AG08395 (cell line): Measurements from ENCODE around the gene CSH2.
"Not testable (repeated sequence)": the region's sequence is repeated elsewhere in the genome, so short reads cannot be mapped to it uniquely, and the experiment has no call there.

Source experiments
- DNase-seq: peaks from one replicate; pipeline ENCODE4 v3.0.0; 2012; ENCODE audit warnings: mixed read lengths, low spot score

The CSH2 gene

DNA sequence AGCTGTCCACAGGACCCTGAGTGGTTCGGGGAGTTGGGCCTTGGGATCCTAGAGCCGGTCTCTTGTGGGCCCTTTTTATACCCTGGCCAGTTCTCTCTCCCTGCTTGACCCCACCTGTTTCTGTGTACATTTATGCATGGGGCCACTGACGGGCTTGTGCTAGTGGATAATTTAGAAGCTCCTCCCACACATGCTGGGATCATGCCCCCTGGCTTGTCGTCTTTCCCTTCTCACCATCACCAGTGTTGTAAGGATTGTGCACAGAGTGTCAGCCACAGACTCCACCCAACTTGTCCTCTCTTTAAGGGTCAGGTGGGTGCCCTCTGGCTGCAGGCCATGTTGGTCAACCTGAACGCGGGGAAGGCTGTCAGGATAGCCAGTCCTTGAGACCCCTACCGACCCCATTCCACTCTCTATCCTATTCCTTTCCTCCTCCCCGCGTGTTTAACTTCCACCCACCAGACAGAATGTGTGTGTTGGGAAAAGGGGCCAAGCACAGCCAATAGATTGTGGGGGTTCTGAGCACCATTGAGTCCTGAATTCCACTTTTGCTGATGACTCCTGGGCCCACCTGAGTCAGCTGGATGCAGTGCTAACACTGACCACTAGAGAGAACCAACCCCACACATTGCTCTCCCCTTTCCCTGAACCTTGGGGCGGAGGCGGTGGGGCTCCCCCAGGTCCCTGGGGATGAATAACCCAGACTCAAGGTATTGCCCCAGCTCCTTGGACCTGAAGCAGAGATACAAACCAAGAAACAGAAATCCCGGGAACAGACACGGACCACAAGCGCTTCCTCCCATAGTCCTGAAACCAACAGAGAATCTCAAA is 23.3 kb upstream of the CSH2 start, which contains the start of gene CSH1:
CSH1 (minus strand) TSS at position 51 of the 831 bp plus-strand sequence. CDS start 63 bp downstream, outside the sequence.
- DNase-seq = not testable (repeated sequence)

DNA sequence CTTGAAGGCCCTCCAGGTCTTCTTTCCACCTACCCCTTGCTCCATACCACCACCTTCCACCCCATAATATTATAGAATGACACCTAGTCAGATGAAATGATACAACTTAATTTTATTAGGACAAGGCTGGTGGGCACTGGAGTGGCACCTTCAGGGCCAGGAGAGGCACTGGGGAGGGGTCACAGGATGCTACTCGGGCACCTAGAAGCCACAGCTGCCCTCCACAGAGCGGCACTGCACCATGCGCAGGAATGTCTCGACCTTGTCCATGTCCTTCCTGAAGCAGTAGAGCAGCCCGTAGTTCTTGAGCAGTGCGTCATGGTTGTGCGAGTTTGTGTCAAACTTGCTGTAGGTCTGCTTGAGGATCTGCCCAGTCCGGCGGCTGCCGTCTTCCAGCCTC is 21.3 kb upstream of the CSH2 start:
- not testable (repeated sequence) for DNase-seq

DNA sequence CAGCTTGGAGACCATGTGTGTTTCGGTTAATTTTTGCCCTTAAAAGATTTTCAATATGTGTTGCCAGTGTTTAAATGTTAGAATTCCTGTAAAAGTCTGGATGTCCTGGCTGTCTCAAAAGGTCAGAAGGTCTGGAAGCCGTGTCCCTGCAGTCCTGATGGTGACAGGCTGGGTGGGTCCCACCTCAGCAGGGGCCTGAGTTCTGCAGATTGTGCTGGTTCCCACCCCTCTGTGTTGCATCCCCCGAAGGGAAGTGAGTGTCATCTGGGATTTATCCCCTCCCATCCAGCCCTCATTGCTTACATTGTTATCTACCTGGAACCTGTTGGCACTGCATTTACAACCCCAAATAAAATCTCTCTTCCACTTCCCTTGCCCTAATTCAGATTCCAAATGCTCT is 20.5 kb upstream of the CSH2 start:
- DNase-seq = not testable (repeated sequence)

DNA sequence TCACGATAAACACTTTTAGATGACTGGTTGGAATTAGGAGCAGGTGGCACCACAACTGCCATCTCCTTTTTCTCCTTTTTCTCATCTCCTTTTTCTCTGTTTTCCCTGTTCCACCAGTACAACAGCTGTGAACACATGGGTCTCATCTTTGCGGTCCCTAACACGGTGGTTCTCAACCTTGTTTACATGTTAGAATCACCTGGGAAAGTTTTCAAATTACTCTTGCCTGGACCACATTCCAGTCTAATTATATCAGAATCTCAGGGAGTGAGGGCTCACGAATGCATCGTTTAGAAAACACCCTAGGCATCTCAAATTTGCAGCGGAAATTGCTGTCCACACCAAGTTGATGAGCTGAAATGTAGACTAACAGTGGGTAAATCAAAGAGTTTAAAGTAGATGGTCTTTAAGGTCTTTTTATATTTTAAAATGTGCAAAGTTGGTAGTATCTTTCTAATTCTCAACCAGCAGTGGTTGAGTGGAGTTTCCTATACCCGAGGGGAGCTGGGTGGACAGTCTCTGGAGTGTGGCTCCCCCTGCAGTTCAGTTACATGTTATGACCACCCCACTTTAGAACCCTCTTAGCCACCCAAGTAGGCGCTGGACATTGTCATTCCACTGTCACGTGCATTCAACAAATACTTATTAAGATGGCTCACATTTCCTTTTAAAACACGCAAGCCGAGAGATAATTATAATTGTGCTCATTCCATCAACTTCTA is 19.0 kb upstream of the CSH2 start:
- not testable (repeated sequence) for DNase-seq

DNA sequence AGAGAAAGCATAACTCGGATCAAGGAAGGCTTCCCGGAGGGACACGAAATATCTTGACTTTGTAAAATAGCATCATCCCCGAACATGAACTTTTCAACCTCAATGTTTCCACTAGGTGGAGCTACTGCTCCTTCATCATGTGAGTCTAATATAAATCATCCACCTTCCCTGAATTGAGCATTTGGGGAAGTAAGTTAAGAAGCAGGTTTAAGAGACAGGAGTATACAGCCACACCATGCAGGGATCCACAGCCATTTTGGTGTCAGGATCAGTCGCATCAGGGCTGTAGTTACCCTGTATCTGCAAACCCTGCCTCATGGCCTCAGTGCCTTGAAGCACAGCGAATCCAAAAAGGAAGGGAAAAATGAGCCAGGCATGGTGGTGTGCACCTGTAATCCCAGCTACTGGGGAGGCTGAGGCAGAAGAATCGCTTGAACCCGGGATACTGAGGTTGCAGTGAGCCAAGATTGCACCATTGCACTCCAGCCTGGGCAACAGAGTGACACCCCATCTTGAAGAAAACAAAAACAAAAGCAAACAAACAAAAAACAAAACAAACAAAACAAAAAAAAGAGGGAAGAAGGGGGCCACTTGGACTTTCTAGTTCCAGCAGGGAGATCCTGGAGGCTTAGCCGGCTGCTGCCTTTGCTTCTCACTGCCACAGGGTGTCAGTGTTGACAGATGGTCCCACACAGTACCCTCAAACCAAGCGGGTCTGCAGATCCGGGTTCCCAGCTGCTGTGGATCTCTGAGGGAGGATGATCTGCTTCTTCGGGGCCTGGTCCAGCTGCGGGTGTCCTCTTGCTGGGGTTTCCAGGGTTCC is 15.8 kb upstream of the CSH2 start:
- DNase-seq = not testable (repeated sequence)

DNA sequence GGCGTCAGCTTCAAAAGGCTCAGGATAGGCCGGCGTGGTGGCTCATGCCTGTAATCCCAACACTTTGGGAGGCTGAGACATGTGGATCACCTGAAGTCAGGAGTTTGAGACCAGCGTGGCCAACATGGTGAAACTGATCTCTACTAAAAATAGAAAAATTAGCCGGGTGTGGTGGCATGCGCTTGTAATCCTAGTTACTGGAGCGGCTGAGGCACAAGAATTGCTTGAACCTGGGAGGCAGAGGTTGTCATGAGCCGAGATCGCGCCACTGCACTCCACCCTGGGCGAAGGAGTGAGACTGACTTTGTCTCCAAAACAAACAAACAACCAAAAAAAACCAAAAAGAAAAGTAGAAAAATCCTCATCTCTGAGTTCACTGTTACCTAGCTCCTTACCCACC is 11.6 kb upstream of the CSH2 start:
- DNase-seq = not testable (repeated sequence)

DNA sequence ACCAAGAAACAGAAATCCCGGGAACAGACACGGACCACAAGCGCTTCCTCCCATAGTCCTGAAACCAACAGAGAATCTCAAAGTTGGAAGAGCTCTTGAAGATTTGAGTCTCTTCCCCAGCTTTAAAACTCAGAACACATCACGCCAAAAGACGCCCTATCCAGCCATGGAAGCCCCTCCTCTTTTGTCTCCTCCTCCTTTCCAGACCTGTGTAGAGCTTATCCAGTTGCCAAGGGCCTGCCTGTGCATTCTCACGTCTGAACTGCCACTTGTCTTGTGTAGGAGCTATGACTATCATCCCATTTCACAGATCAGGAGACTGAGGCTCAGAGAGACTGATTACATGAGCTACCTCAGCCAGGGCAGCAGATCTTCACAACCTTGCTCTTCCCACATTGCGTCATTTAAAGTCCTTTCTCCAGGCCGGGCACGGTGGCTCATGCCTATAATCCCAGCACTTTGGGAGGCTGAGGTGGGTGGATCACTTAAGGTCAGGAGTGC is 9.2 kb upstream of the CSH2 start:
- not testable (repeated sequence) for DNase-seq

DNA sequence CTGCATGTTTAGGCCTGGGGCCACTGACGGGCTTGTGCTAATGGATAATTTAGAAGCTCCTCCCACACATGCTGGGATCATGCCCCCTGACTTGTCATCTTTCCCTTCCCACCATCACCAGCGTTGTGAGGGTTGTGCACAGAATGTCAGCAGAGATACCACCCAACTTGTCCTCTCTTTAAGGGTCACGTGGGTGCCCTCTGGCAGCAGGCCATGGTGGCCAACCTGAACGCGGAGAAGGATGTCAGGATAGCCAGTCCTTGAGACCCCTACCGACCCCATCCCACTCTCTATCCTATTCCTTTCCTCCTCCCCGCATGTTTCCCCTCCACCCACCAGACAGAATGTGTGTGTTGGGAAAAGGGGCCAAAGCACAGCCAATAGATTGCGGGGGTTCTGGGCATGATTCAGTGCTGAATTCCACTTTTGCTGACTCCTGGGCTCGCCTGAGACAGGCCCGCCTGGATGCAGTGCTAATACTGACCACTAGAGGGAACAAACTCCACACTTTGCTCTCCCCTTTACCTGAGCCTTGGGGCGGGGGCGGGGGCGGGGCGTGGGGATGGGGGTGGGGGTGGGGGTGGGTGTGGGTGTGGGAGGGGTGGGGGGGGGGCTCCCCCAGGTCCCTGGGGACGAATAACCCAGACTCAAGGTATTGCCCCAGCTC is 8.6 kb upstream of the CSH2 start, which contains the start of gene GH2:
GH2 (minus strand) TSS at position 10 of the 667 bp plus-strand sequence. CDS start 143 bp downstream, outside the sequence.
- DNase-seq = peak; percentile 70

DNA sequence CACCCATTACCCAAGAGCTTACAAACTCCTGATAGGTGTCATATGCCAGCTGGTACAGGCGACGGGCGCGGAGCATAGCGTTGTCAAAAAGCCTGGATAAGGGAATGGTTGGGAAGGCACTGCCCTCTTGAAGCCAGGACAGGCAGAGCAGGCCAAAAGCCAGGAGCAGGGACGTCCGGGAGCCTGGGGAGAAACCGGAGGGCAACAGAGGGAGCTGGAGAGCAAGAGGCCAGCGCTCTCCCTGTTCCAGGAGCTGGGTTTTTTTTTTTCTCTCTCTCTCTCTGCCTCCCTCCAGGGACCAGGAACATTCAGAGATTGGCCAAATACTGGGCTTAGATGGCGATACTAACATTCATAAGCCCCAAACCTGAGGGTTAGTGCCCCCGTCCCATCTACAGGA is 7.9 kb upstream of the CSH2 start:
- DNase-seq = not testable (repeated sequence)

DNA sequence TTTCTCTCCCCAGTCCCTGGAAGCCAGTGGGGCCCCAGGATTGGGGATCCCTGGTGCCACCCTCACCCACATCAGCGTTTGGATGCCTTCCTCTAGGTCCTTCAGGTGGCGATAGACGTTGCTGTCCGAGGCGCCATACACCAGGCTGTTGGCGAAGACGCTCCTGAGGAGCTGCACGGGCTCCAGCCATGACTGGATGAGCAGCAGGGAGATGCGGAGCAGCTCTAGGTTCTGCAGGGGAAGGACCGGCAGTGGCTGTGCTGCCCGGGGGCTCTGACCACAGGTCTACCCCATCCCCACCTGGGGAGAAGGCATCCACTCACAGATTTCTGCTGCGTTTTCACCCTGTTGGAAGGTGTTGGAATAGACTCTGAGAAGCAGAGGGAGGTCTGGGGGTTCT is 7.2 kb upstream of the CSH2 start:
- DNase-seq = no peak

DNA sequence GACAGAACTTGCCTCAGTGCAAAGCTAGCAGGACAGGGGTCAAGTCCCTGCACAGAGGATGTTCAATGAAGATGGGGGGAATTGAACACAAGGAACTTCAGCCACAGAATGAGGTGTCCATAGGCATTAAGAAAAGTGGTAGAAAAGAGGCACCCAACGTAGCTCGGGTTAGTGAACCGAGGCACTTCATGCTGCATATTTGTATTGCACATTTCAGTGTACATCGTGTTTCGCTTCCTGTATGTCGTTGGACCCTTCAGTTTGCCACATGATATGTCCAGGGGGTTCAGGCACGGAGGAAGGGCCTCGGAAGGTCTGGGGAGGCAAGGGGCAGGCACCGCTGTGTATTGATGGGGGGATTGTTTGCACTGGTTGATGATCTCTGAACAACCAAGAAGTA is 4.9 kb upstream of the CSH2 start:
- DNase-seq = not testable (repeated sequence)

DNA sequence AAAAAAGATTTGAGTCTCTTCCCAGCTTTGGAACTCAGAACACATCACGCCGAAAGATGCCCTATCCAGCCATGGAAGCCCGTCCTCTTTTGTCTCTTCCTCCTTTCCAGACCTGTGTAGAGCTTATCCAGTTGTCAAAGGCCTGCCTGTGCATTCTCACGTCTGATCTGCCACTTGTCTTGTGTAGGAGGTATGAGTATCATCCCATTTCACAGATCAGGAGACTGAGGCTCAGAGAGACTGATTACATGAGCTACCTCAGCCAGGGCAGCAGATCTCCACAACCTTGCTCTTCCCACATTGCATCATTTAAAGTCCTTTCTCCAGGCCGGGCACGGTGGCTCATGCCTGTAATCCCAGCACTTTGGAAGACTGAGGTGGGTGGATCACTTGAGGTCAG is 1.2 kb upstream of the CSH2 start:
- not testable (repeated sequence) for DNase-seq

DNA sequence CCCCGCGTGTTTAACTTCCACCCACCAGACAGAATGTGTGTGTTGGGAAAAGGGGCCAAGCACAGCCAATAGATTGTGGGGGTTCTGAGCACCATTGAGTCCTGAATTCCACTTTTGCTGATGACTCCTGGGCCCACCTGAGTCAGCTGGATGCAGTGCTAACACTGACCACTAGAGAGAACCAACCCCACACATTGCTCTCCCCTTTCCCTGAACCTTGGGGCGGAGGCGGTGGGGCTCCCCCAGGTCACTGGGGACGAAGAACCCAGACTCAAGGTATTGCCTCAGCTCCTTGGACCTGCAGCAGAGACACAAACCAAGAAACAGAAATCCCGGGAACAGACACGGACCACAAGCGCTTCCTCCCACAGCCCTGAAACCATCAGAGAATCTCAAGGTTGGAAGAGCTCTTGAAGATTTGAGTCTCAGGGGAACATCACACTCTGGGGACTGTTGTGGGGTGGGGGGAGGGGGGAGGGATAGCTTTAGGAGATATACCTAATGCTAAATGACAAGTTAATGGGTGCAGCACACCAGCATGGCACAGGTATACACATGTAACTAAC is 667 bp upstream of the CSH2 start:
- not testable (repeated sequence) for DNase-seq

DNA sequence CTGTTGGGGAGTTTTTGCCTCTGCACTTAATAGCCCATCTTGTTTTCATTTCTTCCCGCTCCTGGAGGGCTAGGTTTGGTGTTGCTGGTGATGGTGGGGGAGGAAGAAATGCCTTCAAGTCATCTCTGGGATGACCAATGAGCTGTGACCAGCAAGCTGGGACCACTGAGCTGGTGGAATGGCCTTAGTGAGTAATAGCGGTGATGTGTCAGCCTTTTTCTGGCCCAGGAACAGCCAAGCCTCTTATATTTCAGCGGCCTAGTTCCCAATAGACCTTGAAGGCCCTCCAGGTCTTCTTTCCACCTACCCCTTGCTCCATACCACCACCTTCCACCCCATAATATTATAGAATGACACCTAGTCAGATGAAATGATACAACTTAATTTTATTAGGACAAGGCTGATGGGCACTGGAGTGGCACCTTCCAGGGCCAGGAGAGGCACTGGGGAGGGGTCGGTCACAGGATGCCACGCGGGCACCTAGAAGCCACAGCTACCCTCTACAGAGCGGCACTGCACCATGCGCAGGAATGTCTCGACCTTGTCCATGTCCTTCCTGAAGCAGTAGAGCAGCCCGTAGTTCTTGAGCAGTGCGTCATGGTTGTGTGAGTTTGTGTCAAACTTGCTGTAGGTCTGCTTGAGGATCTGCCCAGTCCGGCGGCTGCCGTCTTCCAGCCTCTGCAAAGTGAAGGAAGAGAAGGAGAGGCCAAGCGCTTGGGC is 1.7 kb downstream of the CSH2 start:
- not testable (repeated sequence) for DNase-seq

DNA sequence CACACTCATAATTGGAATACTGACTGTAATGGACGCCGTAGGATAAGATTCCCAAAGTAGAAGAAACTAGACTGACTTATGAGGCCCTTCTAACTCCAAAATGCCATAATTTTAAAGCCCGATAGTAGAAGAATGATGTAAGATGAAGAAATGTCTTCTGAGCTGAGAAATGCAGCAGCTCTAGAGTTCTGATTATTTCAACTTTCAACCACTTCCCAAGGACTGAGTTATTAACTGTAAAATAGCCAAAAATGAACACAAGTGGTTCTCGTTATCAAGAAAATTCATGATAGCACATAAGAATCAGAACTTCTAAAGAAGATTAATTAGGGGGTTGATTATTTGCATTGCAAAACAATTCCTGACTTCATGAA is 3.2 kb downstream of the CSH2 start:
- not testable (repeated sequence) for DNase-seq

DNA sequence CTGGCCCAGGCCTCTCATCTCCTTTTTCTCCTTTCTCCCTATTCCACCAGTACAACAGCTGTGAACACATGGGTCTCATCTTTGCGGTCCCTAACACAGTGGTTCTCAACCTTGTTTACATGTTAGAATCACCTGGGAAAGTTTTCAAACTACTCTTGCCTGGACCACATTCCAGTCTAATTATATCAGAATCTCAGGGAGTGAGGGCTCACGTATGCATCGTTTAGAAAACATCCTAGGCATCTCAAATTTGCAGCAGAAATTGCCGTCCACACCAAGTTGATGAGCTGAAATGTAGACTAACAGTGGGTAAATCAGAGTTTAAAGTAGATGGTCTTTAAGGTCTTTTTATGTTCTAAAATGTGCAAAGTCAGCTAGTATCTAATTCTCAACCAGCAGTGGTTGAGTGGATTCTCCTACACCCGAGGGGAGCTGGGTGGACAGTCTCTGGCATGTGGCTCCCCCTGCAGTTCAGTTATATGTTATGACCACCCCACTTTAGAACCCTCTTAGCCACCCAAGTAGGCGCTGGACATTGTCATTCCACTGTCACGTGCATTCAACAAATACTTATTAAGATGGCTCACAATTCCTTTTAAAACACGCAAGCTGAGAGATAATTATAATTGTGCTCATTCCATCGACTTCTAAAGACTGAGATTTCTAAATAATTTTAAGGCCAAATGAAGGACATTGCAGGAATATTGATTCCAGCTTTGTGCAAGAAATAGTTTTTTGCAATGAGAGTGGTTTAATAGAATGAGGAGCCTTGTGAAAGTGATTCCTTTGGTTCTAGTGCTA is 3.8 kb downstream of the CSH2 start:
- not testable (repeated sequence) for DNase-seq

DNA sequence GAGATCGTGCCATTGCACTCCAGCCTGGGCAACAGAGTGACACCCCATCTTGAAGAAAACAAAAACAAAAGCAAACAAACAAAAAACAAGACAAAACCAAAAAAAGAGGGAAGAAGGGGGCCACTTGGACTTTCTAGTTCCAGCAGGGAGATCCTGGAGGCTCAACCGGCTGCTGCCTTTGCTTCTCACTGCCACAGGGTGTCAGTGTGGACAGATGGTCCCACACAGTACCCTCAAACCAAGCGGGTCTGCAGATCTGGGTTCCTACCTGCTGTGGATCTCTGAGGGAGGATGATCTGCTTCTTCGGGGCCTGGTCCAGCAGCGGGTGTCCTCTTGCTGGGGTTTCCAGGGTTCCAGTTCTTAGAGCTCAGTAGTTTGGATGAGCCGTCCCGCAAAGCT is 6.9 kb downstream of the CSH2 start:
- not testable (repeated sequence) for DNase-seq

DNA sequence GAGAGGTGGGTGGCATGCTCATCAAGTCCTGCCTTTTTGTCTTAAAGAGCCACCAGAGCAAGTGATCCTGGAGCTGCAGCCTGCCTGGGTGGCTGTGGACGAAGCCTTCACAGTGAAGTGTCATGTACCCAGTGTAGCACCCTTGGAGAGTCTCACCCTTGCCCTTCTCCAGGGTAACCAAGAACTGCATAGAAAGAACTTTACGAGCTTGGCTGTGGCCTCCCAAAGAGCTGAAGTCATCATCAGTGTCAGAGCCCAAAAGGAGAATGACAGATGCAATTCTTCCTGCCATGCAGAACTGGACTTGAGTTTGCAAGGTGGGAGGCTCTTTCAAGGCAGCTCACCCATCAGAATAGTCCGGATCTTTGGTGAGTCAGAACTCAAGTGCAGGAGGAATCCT is 14.2 kb downstream of the CSH2 start:
- no peak for DNase-seq

DNA sequence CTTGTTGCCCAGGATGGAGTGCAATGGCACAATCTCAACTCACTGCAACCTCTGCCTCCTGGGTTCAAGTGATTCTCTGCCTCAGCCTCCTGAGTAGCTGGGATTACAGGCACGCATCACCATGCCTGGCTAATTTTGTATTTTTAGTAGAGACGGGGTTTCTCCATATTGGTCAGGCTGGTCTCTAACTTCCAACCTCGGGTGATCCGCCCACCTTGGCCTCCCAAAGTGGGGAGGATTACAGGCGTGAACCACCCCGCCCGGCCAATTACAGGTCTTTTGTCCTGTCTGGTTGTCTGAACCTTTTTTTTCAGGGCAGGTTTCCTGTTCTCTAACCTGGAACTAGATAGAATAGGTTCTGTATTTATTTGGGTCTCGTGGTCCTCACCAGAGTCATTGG is 17.1 kb downstream of the CSH2 start:
- not testable (repeated sequence) for DNase-seq

DNA sequence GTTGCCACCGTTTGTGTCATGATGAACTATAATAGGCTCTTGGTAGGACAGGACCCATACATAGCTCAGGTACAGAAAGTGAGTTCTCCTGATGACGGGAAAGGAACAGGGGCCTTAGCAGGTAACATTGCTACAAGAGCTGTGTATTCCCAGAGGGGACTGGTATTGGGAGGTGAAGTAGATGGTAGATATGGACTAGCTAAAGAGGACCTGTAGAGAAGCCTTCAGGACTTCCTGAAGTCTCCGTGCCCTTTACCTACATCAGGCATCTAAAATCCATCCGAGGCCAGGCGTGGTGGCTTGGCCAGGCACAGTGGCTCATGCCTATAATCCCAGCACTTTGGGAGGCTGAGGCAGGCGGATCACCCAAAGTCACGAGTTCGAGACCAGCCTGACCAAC is 18.3 kb downstream of the CSH2 start:
- DNase-seq = no peak
